Activated T-helper 1 cell treated with anti-CD3 and anti-CD28 coated beads, Interleukin-2, amount 50 U/mL, for 16 hours (primary cell): ENCODE measurements around the gene TARP.

Source experiments
- DNase-seq, 2 donors: peaks; one replicate each; pipeline ENCODE4 v3.0.0-alpha.2; 2020; ENCODE audit warnings: low read depth in 1 of 2, low spot score in 1 of 2

The TARP gene

DNA sequence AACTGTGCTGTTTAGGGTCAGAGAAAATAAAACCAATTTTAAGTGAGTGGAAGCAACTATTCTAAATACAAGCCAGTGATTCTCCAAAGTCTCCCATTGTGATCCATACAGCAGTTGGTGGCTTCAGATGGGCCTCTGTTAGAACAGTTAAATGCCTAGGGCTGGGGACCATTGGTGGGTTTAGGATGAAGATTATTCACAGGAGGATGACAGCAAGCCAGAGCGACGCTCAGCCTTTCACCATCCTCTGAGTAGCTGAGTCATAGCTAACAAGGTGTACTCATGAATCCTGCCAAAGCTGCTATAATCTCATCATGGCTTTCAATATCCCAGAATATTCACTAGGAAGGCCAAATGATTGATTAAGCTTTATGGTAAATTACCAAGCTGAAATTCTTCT lies 55.8 kb downstream of the TARP start:
- DNase-seq, result no peak

GRCh38 chr7:38215735-38216670 lies 57.4 kb downstream of the TARP start:
- peak; percentile 42 to 52 for DNase-seq

DNA sequence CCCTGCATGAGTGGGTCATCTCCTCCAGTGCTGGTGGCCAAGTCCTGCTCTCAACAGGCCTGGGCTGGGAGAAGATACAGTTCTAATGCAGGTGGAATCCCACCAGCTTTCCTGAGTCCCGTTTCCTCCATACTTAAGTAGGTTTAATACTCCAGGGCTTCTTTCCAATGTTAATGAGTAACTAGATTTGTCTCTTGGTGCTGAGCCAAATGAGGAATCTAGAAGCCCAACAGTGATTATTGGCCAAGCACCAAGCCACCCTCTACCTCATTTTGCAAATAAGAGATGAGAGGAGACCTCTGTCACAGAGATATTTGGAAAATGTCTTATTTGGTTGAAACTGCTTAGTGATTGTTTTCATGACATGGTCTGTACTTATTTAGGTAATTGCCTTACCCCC lies 58.3 kb downstream of the TARP start:
- no peak for DNase-seq

DNA sequence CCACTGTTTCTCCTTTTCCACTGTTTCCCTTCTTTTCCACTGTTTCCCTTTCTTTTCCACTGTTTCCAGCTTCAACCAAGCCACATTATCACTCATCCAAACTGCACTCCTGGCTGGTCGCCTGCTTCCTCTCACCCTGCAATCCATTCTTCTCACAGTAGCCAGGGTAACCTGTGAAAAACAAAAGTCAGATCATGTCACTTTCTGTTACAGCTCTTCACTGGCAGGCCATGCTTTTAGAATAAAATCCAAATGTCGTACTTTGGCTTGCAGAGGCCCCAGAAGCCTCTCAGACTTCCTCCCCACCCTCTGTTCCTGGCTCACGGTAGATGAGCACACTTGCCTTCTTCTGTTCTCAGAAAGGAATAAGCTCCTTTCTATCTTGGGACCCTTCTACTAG lies 61.5 kb downstream of the TARP start:
- DNase-seq, result no peak

DNA sequence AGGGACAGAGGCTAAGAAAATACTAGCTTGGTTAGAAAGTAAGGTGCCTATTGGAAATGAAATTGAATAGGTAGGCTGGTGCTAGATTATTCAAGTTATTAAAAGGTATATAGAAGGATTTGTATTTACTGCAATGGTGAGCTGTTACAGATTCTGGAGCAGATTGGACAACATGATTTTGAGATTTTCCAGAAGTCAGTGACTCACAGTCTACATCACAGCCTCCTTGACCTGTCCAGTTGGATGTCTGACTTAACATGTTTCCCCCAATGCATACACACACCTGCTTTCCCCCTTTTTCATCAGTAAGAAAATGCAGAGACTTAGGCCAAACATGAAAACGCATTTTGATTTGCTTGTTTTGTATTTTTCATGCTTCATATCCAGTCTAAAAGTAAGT lies 62.0 kb downstream of the TARP start:
- no peak for DNase-seq
